DOHH2 (cell line): ENCODE data around the gene RAB8B.

Experiments
- H3F3A ChIP-seq: fragments of 200-600 bp; sonication (generic), shearing (Covaris generic); 2 replicates; pipeline ENCODE4 v1.6.0; 2016; ENCODE audit warnings: antibody characterized with exemption, mild to moderate bottlenecking; ENCODE audit not compliant: control insufficient read depth, insufficient read depth
- H3K27ac ChIP-seq: fragments of 200-600 bp; sonication (generic); 2 replicates; pipeline ENCODE4 v1.5.1; 2014; ENCODE audit warnings: low read depth, mild to moderate bottlenecking, low read length, moderate library complexity
- H3K27me3 ChIP-seq: fragments of 200-600 bp; sonication (generic); 2 replicates; pipeline ENCODE4 v1.6.1; 2014; ENCODE audit warnings: mild to moderate bottlenecking, low read length, mixed read lengths; ENCODE audit not compliant: control insufficient read depth
- H3K36me3 ChIP-seq: fragments of 200-600 bp; sonication (generic); 2 replicates; pipeline ENCODE4 v1.6.1; 2014; ENCODE audit warnings: mild to moderate bottlenecking, low read length, moderate library complexity, mixed read lengths; ENCODE audit not compliant: control insufficient read depth
- H3K4me1 ChIP-seq: fragments of 200-600 bp; sonication (generic); 2 replicates; pipeline ENCODE4 v1.6.1; 2014; ENCODE audit warnings: mild to moderate bottlenecking, low read length, mixed read lengths; ENCODE audit not compliant: control insufficient read depth
- H3K4me2 ChIP-seq: fragments of 200-600 bp; sonication (generic); 2 replicates; pipeline ENCODE4 v1.6.0; 2014; ENCODE audit warnings: mild to moderate bottlenecking, low read length, moderate library complexity
- H3K4me3 ChIP-seq: fragments of 200-600 bp; sonication (generic); 2 replicates; pipeline ENCODE4 v1.5.1; 2014; ENCODE audit warnings: mild to moderate bottlenecking, low read length, mixed read lengths
- H3K79me2 ChIP-seq: fragments of 200-600 bp; sonication (generic); 2 replicates; pipeline ENCODE4 v1.6.1; 2014; ENCODE audit warnings: mild to moderate bottlenecking, low read length, mixed read lengths; ENCODE audit not compliant: control insufficient read depth
- H3K9me2 ChIP-seq: fragments of 200-600 bp; sonication (generic); replicated peaks from 2 replicates; pipeline ENCODE4 v1.6.1; 2014; ENCODE audit warnings: mild to moderate bottlenecking, low read length, mixed read lengths; ENCODE audit not compliant: control insufficient read depth
- H3K9me3 ChIP-seq: fragments of 200-600 bp; sonication (generic); 2 replicates; pipeline ENCODE4 v1.6.1; 2014; ENCODE audit warnings: antibody characterized with exemption, low read length, mixed read lengths; ENCODE audit not compliant: control insufficient read depth, insufficient read depth
- H4K20me1 ChIP-seq: fragments of 200-600 bp; sonication (generic); 2 replicates; pipeline ENCODE4 v1.6.0; 2014; ENCODE audit warnings: low read depth, mild to moderate bottlenecking, antibody characterized with exemption, low read length, moderate library complexity; ENCODE audit not compliant: control insufficient read depth, insufficient read depth
- EZH2phosphoT487 ChIP-seq: fragments of 200-600 bp; sonication (generic); IDR thresholded peaks from 2 replicates; pipeline ENCODE4 v1.6.1; 2017; ENCODE audit warnings: borderline replicate concordance, mild to moderate bottlenecking, antibody characterized with exemption, low read length, moderate library complexity, mixed read lengths
- TF ChIP-seq, protein P1 (sequence below): fragments of 200-600 bp; sonication (generic); IDR thresholded peaks from one replicate; pipeline ENCODE4 v1.5.1; 2014; ENCODE audit warnings: antibody characterized with exemption, mild to moderate bottlenecking, low read depth, low read length; ENCODE audit not compliant: poor library complexity, severe bottlenecking

The RAB8B gene

DNA sequence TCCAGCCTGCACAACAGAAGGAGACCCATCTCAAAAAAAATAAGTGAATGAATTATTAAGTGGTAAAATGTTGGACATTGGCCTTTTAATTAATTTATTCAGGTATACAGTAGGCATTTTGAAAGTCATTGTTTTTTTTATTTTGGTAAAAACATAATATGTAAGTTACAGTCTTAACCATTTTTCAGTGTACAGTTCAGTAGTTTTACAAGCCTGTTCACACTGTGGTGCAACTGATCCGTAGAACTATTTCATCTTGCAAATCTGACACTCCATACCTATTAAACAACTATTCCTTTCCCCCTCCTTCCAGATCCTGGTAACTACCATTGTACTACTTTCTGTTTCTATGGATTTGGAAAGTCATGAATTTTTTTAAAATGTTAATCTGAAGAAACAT is 51.9 kb downstream of the RAB8B start:
- no peak overlapping the region for H3K27ac ChIP-seq
- H3K4me1 ChIP-seq = peaks cover 27% of the 10 kb centered on the region
- H3K4me2 ChIP-seq = no peak overlapping the region
- no peaks in the 10 kb centered on the region for H3K9me2 ChIP-seq
- no peak overlapping the region for H3K4me3 ChIP-seq
- H3K9me3 ChIP-seq = no peaks in the 10 kb centered on the region
- H4K20me1 ChIP-seq = no peaks in the 10 kb centered on the region
- no peak for TF ChIP-seq EZH2phosphoT487
- TF ChIP-seq, protein P1, sequence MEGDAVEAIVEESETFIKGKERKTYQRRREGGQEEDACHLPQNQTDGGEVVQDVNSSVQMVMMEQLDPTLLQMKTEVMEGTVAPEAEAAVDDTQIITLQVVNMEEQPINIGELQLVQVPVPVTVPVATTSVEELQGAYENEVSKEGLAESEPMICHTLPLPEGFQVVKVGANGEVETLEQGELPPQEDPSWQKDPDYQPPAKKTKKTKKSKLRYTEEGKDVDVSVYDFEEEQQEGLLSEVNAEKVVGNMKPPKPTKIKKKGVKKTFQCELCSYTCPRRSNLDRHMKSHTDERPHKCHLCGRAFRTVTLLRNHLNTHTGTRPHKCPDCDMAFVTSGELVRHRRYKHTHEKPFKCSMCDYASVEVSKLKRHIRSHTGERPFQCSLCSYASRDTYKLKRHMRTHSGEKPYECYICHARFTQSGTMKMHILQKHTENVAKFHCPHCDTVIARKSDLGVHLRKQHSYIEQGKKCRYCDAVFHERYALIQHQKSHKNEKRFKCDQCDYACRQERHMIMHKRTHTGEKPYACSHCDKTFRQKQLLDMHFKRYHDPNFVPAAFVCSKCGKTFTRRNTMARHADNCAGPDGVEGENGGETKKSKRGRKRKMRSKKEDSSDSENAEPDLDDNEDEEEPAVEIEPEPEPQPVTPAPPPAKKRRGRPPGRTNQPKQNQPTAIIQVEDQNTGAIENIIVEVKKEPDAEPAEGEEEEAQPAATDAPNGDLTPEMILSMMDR = no peak
- peaks cover 14% of the 10 kb centered on the region; the same call in 1 of the 2 replicates for H3K79me2 ChIP-seq
- H3K36me3 ChIP-seq = peaks cover 10% of the 10 kb centered on the region
- no peaks in the 10 kb centered on the region for H3K27me3 ChIP-seq
- H3F3A ChIP-seq = no peaks in the 10 kb centered on the region

DNA sequence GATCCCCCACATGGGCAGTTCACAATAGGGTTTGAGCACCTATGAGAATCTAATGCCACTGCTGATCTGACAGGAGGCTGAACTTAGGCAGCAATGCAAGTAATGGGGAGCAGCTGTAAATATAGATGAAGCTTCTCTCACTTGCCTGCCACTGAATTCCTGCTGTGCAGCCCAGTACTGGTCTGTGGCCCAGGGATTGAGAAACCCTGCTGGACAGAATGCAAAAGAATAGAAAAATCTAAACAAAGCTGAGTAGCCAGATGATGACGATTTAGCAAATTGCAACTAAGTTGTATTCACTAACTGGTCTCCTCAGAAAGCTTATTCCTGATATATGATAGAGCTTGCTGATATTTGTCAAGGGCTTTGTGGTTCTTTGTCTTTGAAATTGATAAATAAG is 53.7 kb downstream of the RAB8B start:
- Histone ChIP-seq H3K4me2 (no peak overlapping the region), H3K4me1 (peaks cover 17% of the 10 kb centered on the region), H4K20me1 (no peaks in the 10 kb centered on the region), H3F3A (no peaks in the 10 kb centered on the region), H3K36me3 (peaks cover 19% of the 10 kb centered on the region), H3K79me2 (peaks cover 8% of the 10 kb centered on the region; the same call in 1 of the 2 replicates), H3K27me3 (no peaks in the 10 kb centered on the region), H3K9me3 (no peaks in the 10 kb centered on the region), H3K4me3 (no peak overlapping the region), H3K9me2 (no peaks in the 10 kb centered on the region), H3K27ac (no peak overlapping the region)
- TF ChIP-seq EZH2phosphoT487 = no peak
- TF ChIP-seq, protein P1 = no peak

DNA sequence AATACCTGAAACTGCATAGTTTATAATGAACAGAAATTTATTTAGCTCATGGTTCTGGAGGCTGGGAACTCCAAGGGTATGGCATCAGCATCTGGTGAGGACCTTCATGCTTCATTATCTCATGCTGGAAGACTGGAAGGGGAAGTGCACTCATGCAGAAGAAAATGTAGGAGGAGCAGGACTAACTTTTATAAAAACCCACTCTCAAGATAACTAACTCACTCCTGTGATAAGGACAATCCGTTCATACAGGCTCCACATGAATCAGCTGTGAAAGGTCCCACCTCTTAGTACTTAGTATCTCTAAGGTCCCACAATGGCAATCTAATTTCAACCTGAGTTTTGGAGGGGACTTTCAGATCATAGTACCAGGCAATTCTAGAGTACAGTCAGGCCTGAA is 54.4 kb downstream of the RAB8B start:
- H3K4me2 ChIP-seq = peak overlapping the region; percentile 7; the same call in 1 of the 2 replicates
- no peaks in the 10 kb centered on the region for H4K20me1 ChIP-seq
- no peak for TF ChIP-seq EZH2phosphoT487
- TF ChIP-seq, protein P1 = no peak
- H3K27ac ChIP-seq = no peak overlapping the region
- no peaks in the 10 kb centered on the region for H3F3A ChIP-seq
- no peaks in the 10 kb centered on the region for H3K9me3 ChIP-seq
- peaks cover 19% of the 10 kb centered on the region for H3K36me3 ChIP-seq
- peaks cover 17% of the 10 kb centered on the region for H3K4me1 ChIP-seq
- H3K4me3 ChIP-seq = no peak overlapping the region
- H3K27me3 ChIP-seq = no peaks in the 10 kb centered on the region
- H3K9me2 ChIP-seq = no peaks in the 10 kb centered on the region
- H3K79me2 ChIP-seq = peaks cover 3% of the 10 kb centered on the region; the same call in 1 of the 2 replicates

DNA sequence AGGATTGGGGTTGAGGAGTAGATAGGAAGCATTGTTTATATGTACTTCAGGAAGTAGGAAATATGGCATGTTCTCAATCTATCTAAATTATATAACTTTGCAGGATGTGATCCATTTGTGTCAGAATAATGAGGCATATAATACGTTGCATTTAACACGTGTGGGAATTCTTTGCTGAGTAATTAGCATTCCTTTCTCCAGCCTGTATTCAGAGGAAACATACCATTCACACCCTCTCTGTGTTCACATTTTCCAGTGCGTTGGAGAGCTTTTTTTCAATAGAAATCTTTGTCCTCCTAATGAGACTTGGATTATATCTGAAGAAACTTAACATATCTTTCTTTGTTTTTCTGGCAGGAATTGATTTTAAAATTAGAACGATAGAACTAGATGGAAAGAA is 55.0 kb downstream of the RAB8B start:
- H3F3A ChIP-seq = no peaks in the 10 kb centered on the region
- H3K4me3 ChIP-seq = no peak overlapping the region
- no peak for TF ChIP-seq EZH2phosphoT487
- TF ChIP-seq, protein P1 = no peak

More for the DNA sequence above, 55.0 kb downstream of the RAB8B start:
- no peak overlapping the region for H3K27ac ChIP-seq
- H3K9me3 ChIP-seq = no peaks in the 10 kb centered on the region
- H3K9me2 ChIP-seq = no peaks in the 10 kb centered on the region
- H3K27me3 ChIP-seq = no peaks in the 10 kb centered on the region
- H3K4me2 ChIP-seq = no peak overlapping the region
- H4K20me1 ChIP-seq = no peaks in the 10 kb centered on the region
- peaks cover 21% of the 10 kb centered on the region for H3K36me3 ChIP-seq
- H3K79me2 ChIP-seq = no peaks in the 10 kb centered on the region
- peaks cover 17% of the 10 kb centered on the region for H3K4me1 ChIP-seq
